ENCODE results near the gene CRYM.

DNA sequence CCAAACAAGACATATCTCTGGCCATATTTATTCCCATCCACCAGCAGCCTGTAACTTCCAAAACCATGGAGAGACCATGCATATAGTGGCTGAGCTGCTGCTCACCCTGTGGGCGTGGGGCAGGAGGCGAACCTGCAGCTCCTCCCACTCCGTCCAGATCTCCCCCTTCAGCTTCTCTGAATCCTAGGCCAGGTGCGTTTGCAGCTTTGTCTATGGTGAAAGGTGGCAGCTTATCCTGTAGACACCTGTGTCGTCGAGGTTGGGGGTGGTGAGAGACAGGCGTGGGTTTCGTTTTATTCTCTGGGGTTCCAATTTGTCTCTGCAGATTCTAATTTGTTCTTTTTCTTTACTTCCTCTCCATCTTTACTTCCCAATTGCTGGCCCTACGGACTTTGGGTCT, 54.3 kb downstream of the CRYM start:
- no peak for TF ChIP-seq POLR2A (IDR thresholded peaks at IDR 0.05)
- TF ChIP-seq, protein P1, sequence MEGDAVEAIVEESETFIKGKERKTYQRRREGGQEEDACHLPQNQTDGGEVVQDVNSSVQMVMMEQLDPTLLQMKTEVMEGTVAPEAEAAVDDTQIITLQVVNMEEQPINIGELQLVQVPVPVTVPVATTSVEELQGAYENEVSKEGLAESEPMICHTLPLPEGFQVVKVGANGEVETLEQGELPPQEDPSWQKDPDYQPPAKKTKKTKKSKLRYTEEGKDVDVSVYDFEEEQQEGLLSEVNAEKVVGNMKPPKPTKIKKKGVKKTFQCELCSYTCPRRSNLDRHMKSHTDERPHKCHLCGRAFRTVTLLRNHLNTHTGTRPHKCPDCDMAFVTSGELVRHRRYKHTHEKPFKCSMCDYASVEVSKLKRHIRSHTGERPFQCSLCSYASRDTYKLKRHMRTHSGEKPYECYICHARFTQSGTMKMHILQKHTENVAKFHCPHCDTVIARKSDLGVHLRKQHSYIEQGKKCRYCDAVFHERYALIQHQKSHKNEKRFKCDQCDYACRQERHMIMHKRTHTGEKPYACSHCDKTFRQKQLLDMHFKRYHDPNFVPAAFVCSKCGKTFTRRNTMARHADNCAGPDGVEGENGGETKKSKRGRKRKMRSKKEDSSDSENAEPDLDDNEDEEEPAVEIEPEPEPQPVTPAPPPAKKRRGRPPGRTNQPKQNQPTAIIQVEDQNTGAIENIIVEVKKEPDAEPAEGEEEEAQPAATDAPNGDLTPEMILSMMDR (IDR thresholded peaks at IDR 0.05) = no peak

Data from gastroesophageal sphincter (tissue), 3 donors.